Breast epithelium (tissue), 3 donors: ENCODE data around the gene IRX4.

Experiments
- POLR2A ChIP-seq: fragments of 450-650 bp; IDR thresholded peaks from one replicate; pipeline ENCODE4 v1.6.1; 2016; ENCODE audit warnings: antibody characterized with exemption, mild to moderate bottlenecking, moderate library complexity
- TF ChIP-seq, protein P1 (sequence below), 3 donors: fragments of 450-650 bp; IDR thresholded peaks; one replicate each; pipeline ENCODE4 v1.5.1; 2016 to 2017; ENCODE audit warnings: antibody characterized with exemption in 3 of 3, mild to moderate bottlenecking in 3 of 3, moderate library complexity in 3 of 3

DNA sequence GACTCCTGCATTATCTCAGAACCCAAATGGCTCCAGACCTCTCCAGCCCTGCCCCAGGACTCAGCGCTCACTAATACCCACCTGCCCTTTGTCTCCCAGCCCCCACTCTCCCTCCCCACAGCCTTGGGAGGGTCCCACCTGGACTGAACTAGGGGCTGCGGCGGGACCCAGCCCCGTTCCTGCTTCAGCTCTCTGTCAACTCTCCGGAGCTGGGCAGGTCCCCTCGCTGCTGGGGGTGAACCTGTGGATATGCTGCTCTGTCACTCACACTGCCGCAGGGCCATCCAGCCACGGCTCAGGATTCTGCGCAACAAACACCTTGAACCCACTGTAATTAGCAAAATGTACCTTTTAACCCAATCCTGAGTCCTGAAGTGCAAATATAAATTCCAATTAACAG, 44.7 kb downstream of the IRX4 start:
- TF ChIP-seq, protein P1, sequence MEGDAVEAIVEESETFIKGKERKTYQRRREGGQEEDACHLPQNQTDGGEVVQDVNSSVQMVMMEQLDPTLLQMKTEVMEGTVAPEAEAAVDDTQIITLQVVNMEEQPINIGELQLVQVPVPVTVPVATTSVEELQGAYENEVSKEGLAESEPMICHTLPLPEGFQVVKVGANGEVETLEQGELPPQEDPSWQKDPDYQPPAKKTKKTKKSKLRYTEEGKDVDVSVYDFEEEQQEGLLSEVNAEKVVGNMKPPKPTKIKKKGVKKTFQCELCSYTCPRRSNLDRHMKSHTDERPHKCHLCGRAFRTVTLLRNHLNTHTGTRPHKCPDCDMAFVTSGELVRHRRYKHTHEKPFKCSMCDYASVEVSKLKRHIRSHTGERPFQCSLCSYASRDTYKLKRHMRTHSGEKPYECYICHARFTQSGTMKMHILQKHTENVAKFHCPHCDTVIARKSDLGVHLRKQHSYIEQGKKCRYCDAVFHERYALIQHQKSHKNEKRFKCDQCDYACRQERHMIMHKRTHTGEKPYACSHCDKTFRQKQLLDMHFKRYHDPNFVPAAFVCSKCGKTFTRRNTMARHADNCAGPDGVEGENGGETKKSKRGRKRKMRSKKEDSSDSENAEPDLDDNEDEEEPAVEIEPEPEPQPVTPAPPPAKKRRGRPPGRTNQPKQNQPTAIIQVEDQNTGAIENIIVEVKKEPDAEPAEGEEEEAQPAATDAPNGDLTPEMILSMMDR (IDR thresholded peaks at IDR 0.05), result no peak
- no peak for TF ChIP-seq POLR2A
